Smooth muscle cell (in vitro differentiated cells): ENCODE measurements around the gene RETSAT. TPM values are rescaled to one million over a fixed set of nuclear protein-coding genes. Genes with fewer than 3 reads are reported as not detected.

Experiments used
- DNase-seq: peaks from one replicate; lab custom pipeline; 2025; ENCODE audit not compliant: unreplicated experiment; lab: John Stamatoyannopoulos, UW
- H2AFZ ChIP-seq: fragments of 200-600 bp; sonication (generic); 2 replicates; pipeline ENCODE4 v1.6.0; 2016; ENCODE audit warnings: antibody characterized with exemption, low read depth, mild to moderate bottlenecking
- H3F3A ChIP-seq: fragments of 200-600 bp; sonication (generic); 2 replicates; pipeline ENCODE4 v1.6.0; 2017; ENCODE audit warnings: antibody characterized with exemption, low read depth
- H3K27ac ChIP-seq: fragments of 200-600 bp; sonication (generic); 2 replicates; pipeline ENCODE4 v1.5.1; 2016; ENCODE audit warnings: low read depth, mild to moderate bottlenecking
- H3K27me3 ChIP-seq: fragments of 200-600 bp; sonication (generic); 2 replicates; pipeline ENCODE4 v1.6.1; 2016; ENCODE audit warnings: low read depth, mild to moderate bottlenecking
- H3K36me3 ChIP-seq: fragments of 200-600 bp; sonication (generic); 2 replicates; pipeline ENCODE4 v1.5.1; 2016; ENCODE audit warnings: low read depth
- H3K4me1 ChIP-seq: fragments of 200-600 bp; sonication (generic); 2 replicates; pipeline ENCODE4 v1.5.1; 2016; ENCODE audit warnings: low read depth
- H3K4me2 ChIP-seq: fragments of 200-600 bp; sonication (generic); 2 replicates; pipeline ENCODE4 v1.6.0; 2016; ENCODE audit warnings: mild to moderate bottlenecking
- H3K4me3 ChIP-seq: fragments of 200-600 bp; sonication (generic); 2 replicates; pipeline ENCODE4 v1.5.1; 2016; ENCODE audit warnings: mild to moderate bottlenecking
- H3K79me2 ChIP-seq: fragments of 200-600 bp; sonication (generic); 2 replicates; pipeline ENCODE4 v1.6.0; 2016; ENCODE audit warnings: low read depth, mild to moderate bottlenecking
- H3K9ac ChIP-seq: fragments of 200-600 bp; sonication (generic); 2 replicates; pipeline ENCODE4 v1.6.0; 2016; ENCODE audit warnings: low read depth
- H3K9me3 ChIP-seq: fragments of 200-600 bp; sonication (generic); replicated peaks from 2 replicates; pipeline ENCODE4 v1.5.1; 2016; ENCODE audit warnings: low read depth
- H4K20me1 ChIP-seq: fragments of 200-600 bp; sonication (generic); 2 replicates; pipeline ENCODE4 v1.6.0; 2016; ENCODE audit warnings: low read depth
- CTCF ChIP-seq: fragments of 200-600 bp; sonication (generic); IDR thresholded peaks from 2 replicates; pipeline ENCODE4 v1.5.1; 2017; ENCODE audit warnings: borderline replicate concordance, mild to moderate bottlenecking, antibody characterized with exemption; ENCODE audit not compliant: insufficient read depth, poor library complexity, severe bottlenecking
- WGBS: methylation state at CpG from one replicate; pipeline ENCODE4 v1.1.7; 2016; ENCODE audit warnings: low lambda C conversion rate; 5-methylcytosine and 5-hydroxymethylcytosine counted together
- polyA plus RNA-seq: library from polyadenylated mRNA; unstranded; fragments of >200 nt; fragmentation: Nextera tagmentation; extraction: Ambion mirVana; gene quantifications from 2 replicates; pipeline ENCODE4 v1.2.1, GENCODE V29; 2016
- total RNA-seq: library from RNA; depleted of rRNA; stranded (reverse); fragments of >200 nt; gene quantifications from 2 replicates; pipeline ENCODE4 v1.2.3, GENCODE V29; 2014

RETSAT gene
- total and polyA plus RNA-seq, 2 experiments from 2014 or later = 17.9 to 29.9 TPM

GRCh38 chr2:85390941-85391669, 36.8 kb upstream of the RETSAT start:
- Histone ChIP-seq H3K27me3 (no peaks in the 10 kb centered on the region), H3K9ac (no peak overlapping the region), H4K20me1 (no peaks in the 10 kb centered on the region), H3K27ac (no peak overlapping the region), H3K4me1 (no peaks in the 10 kb centered on the region), H2AFZ (no peak overlapping the region), H3K36me3 (no peaks in the 10 kb centered on the region), H3K4me2 (no peak overlapping the region), H3K4me3 (no peak overlapping the region), H3K9me3 (no peaks in the 10 kb centered on the region), H3F3A (no peaks in the 10 kb centered on the region), H3K79me2 (no peaks in the 10 kb centered on the region)
- peak; percentile 46 for TF ChIP-seq CTCF
- WGBS = 85% methylated on average over 11 of the region's 11 CpGs
- no peak for DNase-seq

- Histone ChIP-seq H3K36me3 (no peaks in the 10 kb centered on the region), H3F3A (no peaks in the 10 kb centered on the region), H3K4me2 (no peak overlapping the region), H3K9ac (no peak overlapping the region), H3K9me3 (no peaks in the 10 kb centered on the region), H3K27me3 (no peaks in the 10 kb centered on the region), H2AFZ (no peak overlapping the region), H3K4me1 (no peaks in the 10 kb centered on the region), H4K20me1 (no peaks in the 10 kb centered on the region), H3K4me3 (no peak overlapping the region), H3K79me2 (no peaks in the 10 kb centered on the region), H3K27ac (no peak overlapping the region)
- 93% methylated on average over 9 of the region's 9 CpGs for WGBS
- DNase-seq = no peak
- TF ChIP-seq CTCF = no peak
Measured at GRCh38 chr2:85388878-85389538, 34.7 kb upstream of the RETSAT start.

- Histone ChIP-seq H3K4me2 (no peak overlapping the region), H4K20me1 (no peaks in the 10 kb centered on the region), H3K4me3 (no peak overlapping the region), H3K79me2 (no peaks in the 10 kb centered on the region), H3K4me1 (no peaks in the 10 kb centered on the region), H3K27me3 (no peaks in the 10 kb centered on the region), H2AFZ (no peak overlapping the region), H3K27ac (no peak overlapping the region), H3K9me3 (no peaks in the 10 kb centered on the region), H3K9ac (no peak overlapping the region), H3F3A (no peaks in the 10 kb centered on the region), H3K36me3 (no peaks in the 10 kb centered on the region)
- no peak for TF ChIP-seq CTCF
- 100% methylated on average over 2 of the region's 2 CpGs for WGBS
- no peak for DNase-seq
Measured at GRCh38 chr2:85387754-85388153, 33.4 kb upstream of the RETSAT start.

- 93% methylated on average over 2 of the region's 2 CpGs for WGBS
- H3K36me3 ChIP-seq = peaks cover 2% of the 10 kb centered on the region
- no peaks in the 10 kb centered on the region for H3K9me3 ChIP-seq
- no peaks in the 10 kb centered on the region for H3K4me1 ChIP-seq
- H2AFZ ChIP-seq = no peak overlapping the region
- H3K27me3 ChIP-seq = no peaks in the 10 kb centered on the region
- no peak overlapping the region for H3K9ac ChIP-seq
- no peak overlapping the region for H3K4me2 ChIP-seq
- H3F3A ChIP-seq = no peaks in the 10 kb centered on the region
- no peaks in the 10 kb centered on the region for H3K79me2 ChIP-seq
- H3K27ac ChIP-seq = no peak overlapping the region
- TF ChIP-seq CTCF = no peak
- H3K4me3 ChIP-seq = no peak overlapping the region
- no peaks in the 10 kb centered on the region for H4K20me1 ChIP-seq
- no peak for DNase-seq
Measured at GRCh38 chr2:85385746-85386145, 31.4 kb upstream of the RETSAT start.
